HG02943 (cell line): Measurements from ENCODE around the gene KCNQ1.
"Not testable (repeated sequence)": the region's sequence is repeated elsewhere in the genome, so short reads cannot be mapped to it uniquely, and the experiment has no call there.

ENCODE experiments used
- ATAC-seq: cut with Tn5 transposase; IDR thresholded peaks from one replicate; pipeline ENCODE4 v1.9.1; 2021; ENCODE audit warnings: mild to moderate bottlenecking, low read depth, moderate library complexity; ENCODE audit not compliant: unreplicated experiment

Gene KCNQ1

DNA sequence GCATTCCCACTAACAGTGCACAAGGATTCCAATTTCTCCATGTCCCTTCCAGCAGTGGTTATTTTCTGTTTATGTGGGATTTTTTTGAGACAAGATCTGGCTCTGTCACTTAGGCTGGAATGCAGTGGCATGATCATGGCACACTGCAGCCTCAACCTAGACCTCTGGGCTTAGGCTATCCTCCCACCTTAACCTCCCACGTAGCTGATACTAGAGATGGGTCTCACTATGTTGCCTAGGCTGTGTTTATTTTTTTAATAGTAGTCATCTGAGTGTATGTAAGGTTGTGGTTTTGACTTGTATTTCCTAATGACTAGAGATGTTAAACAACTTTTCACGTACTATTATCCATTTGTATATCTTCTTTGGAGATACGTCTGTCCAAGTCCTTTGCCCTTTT, 180.4 kb downstream of the KCNQ1 start:
- no peak for ATAC-seq

DNA sequence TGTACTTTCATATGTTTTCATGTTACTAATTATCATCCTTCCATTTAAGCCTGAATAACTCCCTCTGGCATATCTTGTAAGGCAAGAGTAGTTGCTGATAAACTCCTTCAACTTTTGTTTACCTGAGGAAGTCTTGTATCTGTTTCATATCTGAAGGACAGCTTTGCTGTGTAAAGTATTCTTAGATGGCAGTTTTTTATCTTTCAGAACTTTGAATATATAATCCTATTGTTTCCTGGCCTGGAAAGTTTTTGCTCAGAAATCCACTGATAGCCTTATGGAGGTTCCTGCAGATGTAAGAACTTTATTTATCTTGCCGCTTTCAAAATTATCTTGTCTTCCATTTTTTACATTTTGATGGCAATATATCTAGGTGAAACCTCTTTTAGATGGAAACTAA, 185.9 kb downstream of the KCNQ1 start:
- ATAC-seq, result no peak

DNA sequence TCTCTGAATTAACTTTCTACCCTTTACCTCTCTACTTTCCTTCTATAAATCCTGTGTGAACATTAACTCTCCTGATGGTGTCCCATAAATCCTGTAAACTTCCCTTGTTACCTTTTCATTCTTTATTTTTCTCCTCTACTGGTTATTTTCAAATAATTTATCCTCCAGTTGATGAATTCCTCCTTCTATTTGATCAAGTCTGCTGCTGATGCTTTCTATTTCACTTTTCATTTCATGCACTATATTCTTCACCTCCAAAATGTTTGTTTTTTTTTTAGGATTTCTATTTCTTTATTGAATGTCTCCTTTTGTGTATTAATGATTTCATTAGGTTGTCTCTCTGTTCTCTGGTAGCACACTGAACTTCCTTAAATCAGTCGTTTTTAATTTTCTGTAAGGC, 186.4 kb downstream of the KCNQ1 start:
- ATAC-seq, result no peak

DNA sequence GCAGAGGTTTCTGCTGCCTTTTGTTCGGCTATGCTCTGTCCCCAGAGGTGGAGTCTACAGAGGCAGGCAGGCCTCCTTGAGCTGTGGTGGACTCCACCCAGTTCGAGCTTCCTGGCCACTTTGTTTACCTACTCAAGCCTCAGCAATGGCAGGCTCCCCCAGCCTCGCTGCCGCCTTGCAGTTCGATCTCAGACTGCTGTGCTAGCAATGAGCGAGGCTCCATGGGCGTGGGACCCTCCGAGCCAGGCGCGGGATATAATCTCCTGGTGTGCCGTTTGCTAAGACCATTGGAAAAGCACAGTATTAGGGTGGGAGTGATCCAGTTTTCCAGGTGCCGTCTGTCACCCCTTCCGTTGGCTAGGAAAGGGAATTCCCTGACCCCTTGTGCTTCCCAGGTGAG, 195.0 kb downstream of the KCNQ1 start:
- ATAC-seq, result not testable (repeated sequence)

DNA sequence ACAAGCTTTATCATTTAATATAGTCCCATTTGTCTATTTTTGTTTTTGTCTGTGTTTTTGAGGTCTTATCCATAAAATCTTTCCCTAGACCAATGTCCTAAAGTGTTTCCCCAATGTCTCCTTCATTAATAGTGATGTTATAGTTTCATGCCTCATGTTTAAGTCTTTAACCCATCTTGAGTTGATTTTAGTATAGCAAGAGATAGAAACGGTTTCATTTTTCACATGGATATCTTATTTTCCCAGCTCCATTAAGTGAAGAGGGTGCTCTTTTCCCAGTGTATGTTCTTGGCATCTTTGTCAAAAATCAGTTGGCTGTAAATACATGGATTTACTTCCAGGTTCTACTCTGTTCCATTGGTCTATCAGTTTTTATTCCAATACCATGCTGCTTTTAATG, 196.8 kb downstream of the KCNQ1 start:
- no peak for ATAC-seq

DNA sequence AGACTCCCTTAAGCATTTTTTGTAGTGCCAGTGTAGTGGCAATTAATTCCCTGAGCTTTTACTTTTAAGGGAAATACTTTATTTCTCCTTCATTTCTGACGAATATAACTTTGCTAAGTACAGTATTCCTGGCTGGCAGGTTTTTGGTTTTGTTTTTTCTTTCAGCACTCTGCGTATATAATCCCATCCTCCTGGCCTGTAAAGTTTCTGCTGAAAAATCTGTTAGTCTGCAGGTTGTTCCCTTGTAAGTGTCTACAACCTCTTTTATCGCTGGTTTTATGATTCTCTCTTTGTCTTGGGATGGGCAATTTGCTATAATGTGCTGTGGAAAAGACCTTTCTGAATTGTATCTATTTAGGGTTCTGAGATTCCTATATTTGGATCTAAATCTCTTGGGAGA, 198.9 kb downstream of the KCNQ1 start:
- ATAC-seq, result no peak

DNA sequence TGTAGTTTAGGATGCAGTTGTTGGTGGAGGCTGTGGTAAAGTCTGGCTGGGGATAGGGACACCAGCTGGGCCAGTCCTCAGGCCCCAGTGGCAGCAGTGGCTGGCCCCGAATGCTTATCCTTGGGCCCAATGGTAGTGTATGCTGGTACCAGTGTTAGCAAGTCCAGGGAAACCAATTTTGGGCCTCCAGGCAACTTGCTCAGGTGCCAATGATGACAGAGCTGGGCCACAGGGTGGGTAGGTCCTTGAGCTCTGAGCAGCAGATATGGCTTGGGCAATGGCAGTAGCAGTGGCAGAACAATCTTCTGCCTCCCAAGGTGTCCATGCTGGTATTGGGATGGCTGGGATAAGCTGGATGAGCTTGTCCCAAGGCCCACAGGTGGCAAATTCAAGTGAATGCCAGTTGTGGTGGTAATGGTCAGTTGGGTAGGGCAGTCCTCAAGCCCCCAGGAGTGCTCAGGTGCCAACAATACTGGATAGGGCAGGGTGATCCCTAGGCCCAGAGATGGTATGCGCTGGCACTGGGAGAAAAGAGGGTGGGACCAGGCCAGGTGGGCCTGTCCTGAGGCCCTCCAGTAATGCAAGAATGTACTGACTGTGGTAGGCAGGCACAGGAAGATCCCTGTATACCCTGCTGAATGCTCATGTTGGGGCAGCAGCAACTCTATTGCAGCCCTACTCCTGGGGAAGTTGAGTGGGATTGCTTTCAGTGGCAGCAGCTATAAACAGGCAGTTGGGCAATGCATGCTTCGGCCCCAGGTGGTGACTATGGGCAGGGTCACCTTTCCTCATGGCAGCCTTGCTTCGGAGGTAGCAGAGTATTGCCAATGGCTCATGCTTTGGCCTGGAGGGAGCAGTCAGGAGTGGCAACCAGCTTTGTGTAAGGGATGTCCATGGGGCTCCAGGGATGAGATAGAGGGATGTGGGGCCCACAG, 200.3 kb downstream of the KCNQ1 start:
- ATAC-seq, result no peak

DNA sequence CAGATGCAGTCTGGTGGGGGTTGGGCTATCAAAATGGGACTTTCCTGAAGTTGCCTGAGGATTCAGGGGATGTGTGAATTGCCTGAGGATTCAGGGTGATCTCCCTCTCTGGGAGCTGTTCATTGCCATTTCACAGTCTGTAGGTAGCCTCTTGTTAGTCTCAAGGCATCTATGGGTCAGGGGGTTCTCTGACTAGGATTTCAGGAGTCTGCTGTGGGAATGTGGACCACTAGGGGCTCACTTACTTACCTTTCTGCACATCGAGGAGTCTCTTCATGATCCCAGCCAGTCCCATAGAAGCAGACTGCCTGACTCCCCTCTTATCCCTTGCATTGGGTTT, 200.9 kb downstream of the KCNQ1 start:
- ATAC-seq, result no peak

DNA sequence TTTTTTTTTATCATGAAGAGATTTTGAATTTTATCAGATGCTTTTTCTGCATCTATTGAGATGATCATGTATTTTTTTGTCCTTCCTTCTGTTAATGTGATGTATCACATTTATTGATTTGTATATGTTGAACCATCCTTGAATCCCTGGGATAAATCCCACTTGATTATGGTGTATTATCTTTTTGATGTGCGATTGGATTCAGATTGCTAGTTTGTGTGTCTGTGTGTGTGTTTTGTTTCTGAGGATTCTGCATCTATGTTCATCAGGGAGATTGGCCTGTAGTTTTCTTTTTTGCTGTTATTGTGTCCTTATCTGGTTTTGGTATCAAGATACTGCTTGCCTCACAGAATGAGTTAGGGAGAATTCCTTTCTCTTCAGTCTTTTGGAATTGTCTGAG, 202.4 kb downstream of the KCNQ1 start:
- ATAC-seq, result no peak

DNA sequence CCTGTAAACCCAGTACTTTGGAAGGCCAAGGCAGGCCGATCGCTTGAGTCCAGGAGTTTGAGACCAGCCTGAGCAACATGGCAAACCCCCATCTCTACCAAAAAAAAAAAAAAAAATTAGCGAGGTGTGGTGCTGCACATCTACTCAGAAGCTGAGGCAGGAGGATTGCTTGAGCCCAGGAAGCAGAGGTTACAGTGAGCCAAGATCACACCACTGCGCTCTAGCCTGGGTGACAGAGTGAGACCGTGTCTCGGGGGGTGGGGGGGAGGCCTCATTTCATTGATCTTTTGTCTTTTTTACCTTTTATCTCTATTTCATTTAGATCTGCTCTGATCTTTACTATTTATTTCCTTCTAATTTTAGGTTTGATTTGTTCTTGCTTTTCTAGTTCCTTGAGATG, 203.1 kb downstream of the KCNQ1 start:
- ATAC-seq, result no peak

DNA sequence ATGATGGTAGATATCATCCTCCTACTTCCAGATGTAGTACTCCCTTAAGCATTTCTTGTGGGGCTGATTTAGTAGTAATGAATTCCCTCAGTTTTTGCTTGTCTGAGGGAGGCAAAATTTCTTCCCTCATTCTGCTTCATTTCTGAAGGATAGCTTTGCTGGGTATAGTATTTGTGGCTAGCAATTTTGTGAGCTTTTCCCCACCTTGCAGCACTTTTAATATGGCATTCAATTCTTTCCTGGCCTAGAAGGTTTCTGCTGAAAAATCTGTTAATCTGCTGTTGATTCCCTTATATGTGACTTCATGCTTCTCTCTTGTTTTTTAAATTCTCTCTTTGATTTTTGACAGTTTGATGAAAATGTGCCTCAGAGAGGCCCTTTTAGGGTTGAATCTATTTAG, 204.6 kb downstream of the KCNQ1 start:
- ATAC-seq, result no peak

DNA sequence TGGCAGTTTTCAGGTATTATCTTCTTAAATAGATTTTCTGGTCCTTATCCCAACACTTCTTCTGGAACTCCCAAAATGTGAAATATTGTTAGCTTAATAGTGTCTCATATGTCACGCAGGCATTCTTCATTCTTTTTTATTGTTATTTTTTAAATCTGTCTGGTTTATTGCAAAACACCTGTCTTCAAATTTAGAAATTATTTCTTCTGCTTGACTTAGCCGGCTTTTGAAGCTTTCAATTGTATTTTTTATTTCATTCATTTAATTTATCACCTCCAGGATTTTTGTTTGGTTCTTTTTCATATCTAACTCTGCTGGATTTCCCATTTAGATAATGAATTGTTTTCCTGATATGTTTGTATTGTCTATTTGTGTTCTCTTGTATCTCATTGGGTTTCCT, 205.0 kb downstream of the KCNQ1 start:
- ATAC-seq, result no peak

DNA sequence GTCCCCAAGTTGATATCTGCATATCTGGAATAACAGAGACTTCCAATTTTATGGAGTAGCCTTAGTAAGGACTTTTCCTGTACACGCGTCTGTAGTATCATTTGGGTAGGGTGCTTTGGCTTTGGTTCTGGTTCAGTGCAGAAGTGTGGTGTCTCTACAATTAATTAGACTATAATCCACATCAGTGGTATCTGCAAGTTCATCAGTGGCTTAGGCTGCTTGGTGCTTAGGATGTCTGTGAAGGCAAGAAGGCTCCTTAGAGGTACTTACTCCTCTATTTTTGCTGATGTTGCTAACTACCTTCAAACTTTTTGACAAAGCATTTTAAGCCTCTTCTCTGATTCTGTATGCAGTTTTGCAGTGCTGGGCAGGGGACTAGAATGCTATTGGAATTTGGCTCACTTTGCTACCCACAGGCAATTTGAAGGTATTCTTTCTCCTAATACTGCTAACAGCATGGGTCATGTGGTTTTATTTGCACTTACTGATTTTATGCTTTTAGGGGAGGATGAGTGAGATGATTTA, 205.6 kb downstream of the KCNQ1 start:
- ATAC-seq, result no peak

DNA sequence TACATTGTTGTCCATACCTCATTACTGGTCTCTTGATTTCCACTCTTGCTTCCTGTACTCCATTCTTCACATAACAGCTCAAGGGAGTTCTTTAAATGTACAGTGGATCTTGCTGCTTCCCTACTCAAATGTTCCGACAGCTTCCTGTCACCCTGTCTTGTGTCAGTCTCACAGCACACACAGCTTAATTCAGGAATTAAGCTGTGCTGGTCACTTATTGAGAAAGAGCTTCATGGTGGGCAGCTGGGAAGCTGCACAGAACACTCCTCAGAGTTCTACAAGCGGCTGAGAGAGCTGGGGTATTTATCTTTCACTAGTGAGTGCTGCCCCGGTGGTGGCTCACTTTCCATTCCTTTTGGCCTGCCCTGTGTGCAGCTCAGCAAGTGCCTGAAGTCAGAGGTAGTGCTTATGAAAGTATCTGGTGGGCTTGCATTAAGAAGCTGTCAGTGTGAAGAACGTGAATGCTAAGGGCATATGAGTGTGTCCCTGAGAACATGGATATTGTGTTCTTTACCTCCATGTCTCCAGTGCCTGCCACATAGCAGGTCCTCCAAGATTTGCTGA, 206.3 kb downstream of the KCNQ1 start:
- ATAC-seq, result no peak

DNA sequence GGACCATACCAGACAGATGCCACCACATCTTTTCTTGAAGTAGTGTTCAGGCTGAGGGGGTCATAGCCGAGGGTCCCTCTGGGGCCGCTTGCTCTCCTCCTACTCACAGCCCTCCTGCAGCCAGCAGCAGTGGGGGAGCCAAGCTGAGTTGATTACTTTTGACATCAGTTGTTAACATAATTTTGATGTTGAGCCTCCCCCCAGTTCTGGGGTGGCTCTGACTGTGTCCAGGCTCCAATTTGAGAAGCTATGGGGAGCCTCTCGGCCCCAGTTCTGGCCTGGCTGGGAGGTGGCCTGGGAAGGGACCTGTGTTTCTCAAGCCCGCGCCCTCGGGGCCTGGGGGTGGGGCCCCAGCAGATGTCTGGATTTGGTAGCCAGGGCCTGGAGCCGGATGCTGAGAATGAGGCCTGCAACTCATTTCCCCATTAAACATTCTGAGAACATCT, 207.0 kb downstream of the KCNQ1 start:
- ATAC-seq, result no peak

DNA sequence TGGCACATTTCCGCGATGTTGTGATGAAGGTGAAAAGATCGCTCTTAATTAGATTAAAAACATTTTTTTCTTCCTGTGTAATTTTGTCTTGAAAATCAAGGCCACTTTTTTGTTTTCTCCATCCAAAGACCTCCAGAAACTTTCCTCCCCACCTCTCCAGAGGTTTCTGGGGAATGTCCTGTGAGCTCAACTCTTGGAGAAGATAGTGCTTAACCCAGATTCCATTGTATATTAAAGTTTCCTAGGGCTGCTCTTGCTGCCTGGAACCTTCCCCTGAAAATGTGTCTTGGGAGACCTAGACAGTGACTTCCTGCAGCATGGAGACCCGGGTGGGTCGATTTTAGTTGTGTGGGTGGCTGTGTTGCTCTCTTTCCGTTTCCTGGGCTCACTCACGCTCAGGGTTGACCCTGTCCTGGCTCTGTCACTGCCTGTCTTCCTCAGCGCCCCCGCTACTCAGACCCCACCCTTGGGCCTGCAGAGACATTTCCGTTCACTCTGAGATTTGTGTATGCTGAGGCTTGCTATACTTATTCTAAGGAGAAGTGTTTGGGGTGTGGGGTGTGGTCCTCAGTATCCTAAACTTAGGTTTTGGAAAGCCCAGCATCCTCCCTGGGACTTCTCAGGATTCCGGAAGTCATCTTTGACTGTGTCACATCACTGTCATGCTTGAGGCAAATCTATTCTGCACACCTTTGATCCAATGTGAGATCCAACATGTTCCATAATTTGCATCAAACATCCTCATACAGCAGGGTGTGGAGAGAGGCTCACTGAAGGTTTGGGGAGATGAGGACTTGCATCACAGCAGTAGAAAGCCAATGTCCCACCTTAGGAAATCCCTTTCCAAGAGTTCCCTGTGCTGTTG, 207.8 kb downstream of the KCNQ1 start:
- no peak for ATAC-seq

DNA sequence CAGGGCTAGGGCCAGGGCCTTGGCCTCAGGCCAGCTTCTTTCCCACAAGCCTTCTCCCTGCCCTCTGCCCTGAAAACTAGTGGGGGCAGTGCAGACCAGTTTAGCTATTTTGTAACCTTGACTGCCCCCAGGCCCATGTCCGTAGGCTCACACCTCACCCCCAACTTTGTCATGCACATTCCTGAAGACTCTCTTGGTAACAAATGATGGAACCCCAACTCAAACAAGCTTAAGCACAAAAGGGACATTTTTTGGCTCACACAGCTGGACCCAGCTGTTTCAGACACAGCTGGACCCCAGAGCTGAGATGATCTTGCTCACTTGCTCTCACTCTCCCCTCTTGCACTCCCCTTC, 208.4 kb downstream of the KCNQ1 start:
- no peak for ATAC-seq

DNA sequence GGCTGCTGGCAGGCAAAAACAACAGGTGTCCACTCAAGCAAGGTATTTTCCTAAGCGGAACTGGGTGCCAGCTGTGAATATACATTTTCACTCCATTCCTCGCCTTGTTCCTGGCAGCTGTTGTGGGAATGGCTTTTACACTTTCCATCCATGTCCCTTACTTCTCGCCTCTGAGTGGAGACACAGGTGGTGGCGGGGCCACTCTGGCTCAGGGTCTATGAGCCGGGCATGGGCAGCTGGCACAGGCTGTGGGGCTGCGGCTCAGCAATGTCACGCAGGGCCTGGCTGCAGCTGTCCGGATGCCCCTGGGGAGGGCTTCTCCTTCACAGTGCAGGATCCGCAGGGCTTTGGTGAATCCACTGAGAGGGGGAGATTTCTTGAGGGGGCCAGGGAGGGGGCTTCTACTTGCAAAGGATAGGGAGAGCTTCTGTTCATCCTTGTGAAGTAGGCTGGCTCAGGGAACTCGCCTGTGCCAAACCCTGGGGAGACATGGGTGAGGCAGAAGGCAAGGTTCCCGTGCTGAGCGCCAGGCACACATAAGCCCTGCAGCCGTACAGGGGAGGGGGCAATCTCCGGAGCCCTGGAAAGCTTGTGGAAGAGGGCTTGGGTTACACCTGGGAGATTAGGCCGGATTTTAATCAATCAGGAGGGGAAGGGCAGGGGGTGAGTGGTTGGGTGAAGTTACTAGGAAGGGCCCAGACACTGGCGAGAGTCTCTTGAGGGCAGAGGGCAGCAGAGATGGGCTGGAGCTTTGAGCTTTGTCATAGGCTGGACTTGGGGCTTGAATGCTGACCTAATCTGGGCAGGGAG, 209.3 kb downstream of the KCNQ1 start:
- ATAC-seq, result no peak

DNA sequence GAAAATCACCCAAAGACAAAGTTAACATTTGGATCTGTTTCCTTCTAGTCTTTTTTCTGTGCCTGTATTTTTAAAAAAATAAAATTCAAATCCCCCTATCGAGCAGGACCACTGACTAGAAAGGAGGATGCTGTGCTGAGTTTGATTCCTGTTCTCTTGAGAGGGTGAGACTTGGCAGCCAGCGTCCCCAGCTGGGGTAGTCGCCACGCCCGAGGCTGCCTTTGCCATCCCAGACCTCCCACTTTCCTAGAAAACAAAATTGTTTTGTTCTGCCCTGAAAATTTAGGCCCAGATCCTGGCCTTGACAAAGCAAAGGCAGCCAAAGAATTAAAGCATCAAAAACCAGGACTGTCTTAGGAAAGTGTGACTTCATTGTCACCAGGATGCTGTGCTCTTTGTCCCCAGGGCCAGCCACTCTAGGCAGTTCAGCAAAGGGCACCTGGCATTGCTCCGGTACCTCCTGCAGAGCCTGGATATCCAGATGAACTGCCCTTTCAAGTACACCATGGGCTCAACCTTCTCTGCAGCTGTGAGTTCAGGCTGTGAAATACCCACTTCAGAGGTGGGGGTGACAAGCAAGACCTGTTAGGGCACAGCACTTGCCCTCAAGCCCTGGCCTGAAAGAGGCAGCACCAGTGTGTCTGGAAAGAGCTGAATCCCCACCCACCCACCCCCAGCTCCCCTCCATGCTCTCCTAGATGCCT, 210.4 kb downstream of the KCNQ1 start:
- no peak for ATAC-seq
